Hippocampal formation (tissue), 2 donors: Measurements from ENCODE around the gene KIF20B.
A peak's percentile ranks its signal among the peaks of the same experiment; 100 is the strongest.
"Not testable (repeated sequence)": the region's sequence is repeated elsewhere in the genome, so short reads cannot be mapped to it uniquely, and the experiment has no call there.

Experiments
- DNase-seq, 2 donors: peaks; one replicate each; lab custom pipeline; 2025; lab: John Stamatoyannopoulos, UW

KIF20B gene

GRCh38 chr10:89783406-89783805 lies 82.0 kb downstream of the KIF20B start:
- DNase-seq, result no peak

DNA sequence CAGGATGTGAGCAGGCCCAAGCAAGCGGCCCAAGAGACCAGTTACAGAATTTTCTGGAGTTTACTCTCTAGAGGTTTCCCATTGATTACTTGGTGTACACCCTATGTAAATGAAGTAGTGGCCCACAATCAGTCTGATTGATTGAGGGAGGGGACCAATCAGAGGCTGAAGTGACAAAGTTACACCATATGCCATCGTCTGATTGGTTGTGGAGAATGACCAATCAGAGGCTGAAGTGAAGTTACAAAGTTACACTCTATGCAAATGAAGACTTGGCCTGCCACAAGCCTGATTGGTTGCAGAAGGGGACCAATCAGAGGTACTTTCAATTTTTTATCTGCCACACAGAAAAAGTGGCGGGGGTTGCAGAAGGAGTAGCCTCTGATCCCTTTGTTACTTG lies 83.7 kb downstream of the KIF20B start:
- no peak for DNase-seq

DNA sequence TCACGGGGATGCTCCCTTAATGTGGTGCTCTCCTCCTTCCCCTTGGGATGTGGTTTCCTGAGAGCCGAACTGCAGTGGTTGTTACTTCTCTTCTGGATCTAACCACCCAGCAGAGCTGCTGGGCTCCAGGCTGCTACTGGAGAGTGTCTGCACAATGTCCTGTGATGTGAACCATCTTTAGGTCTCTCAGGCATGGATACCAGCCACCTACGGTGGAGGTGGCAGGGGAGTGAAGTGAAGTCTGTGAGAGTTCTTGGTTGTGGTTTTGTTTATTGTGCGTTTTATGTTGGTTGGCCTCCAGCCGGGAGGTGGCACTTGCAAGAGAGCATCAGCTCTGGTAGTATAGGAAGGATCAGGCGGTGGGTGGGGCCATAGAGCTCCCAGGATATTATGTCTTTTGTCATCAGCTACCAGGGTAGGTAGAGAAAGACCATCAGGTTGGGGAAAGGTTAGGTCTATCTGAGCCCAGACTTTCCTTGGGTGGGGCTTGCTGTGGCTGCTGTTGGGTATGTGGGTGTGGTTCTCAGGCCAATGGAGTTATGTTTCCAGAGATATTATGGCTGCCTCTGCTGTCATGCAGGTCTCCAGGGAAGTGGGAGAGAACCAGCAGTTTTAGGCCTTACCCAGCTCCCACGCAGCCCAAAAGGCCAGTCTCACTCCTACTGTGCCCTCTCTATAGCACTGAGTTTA lies 87.9 kb downstream of the KIF20B start:
- DNase-seq, result no peak

GRCh38 chr10:89792187-89792586 lies 90.8 kb downstream of the KIF20B start:
- no peak for DNase-seq

DNA sequence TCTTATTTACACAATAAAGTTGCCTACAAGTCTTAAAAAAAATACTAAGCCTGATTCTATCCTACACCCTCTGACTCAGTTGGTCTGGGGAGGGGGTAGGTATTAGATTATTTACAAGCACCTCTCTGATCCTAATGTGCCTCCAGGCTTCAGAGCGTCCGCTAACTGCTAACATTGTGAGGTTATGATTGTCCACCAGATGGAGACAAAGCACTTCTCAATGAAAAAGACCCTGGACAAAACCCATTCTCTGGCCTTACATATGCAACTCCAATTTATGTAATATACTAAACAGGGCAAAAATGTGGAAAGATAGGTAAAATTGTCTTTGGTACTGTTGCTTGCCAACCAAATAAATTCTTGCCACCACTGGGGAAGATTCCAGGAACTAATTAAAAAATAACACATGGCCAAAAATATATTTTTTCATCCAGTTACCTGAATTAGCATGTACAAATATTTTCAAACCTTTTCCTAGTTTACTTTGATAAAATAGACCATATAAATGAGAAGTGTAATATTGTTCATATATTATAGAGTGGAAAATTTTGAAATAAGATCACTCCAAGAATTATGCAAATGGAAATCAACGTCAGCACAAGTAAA lies 92.4 kb downstream of the KIF20B start:
- DNase-seq, result peak; percentile 12 to 85

DNA sequence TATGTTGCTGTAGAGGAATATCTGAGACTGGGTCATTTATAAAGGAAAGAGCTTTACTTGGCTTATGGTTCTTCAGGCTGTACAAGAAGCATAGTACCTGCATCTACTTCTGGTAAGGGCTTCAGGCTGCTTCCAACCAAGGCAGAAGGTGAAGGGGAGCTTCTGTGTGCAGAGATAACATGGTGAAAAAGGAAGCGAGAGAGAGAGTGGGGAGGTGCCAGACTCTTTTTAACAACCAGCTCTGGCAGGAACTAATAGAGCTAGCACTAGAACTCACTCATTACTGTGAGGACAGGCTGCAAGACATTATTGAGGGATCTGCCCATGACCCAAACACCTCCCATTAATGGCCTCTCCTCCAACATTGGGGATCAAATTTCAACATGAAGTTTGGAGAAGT lies 94.5 kb downstream of the KIF20B start:
- DNase-seq, result no peak

- DNase-seq, result no peak
Measured at GRCh38 chr10:89798092-89798491, 96.7 kb downstream of the KIF20B start.

DNA sequence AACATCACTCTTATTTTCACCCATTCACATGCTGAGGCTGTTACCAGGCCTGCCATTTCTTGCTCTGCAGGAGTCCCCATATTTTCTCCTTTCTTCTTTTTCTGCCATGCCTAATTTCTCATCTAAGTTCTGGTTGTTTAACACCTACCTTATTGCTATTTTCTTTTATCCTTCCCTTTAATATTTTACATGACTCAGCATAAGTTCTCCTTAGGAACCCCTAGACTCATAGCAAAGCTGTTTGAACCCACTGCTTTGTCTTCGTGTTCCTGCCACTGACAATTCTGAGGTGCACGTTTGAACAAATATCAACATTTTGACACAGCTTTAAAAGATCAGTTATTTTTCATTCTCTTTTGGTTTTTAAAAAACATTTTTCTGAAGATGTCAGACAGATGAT lies 98.2 kb downstream of the KIF20B start:
- DNase-seq, result no peak

DNA sequence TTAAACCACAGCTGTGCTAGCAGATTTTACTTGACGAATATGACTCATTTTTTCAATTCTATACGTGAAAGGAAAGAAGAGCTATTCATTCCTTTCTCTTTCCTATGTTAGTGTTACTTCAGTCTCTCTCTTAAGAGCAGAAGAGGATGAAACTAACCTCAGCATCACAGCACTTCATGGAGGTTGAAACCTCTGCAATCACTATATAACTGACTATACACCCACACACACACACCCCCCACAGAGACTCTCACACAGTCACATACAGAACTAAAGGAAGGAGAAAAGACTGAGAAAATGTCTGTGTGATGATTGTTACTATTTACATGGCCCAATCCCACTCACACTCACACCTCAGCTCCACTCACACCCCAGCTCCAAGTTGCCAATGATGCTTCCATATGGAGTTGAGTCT lies 104.2 kb downstream of the KIF20B start:
- DNase-seq, result no peak

DNA sequence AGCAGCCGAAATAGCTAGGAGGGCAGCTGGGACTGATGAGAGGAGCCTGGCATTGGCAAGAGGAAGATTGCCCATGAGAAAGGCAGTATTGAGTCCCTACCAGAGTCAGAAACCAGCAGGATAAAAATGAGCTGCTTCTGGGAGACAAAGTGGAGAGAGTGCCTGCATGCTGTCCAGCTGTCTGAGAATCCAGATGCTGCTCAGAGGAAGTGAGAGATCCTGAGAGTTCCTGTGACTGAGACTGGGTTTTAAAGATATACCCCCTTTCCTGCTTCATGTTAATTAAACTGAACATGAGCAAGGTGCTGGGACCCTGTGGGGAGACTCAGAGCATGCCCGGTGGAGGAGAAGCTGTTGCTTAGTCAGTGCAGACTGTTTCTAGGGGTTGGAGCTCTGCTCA lies 107.5 kb downstream of the KIF20B start:
- no peak for DNase-seq

- DNase-seq, result no peak
Measured at GRCh38 chr10:89809766-89810165, 108.4 kb downstream of the KIF20B start.

DNA sequence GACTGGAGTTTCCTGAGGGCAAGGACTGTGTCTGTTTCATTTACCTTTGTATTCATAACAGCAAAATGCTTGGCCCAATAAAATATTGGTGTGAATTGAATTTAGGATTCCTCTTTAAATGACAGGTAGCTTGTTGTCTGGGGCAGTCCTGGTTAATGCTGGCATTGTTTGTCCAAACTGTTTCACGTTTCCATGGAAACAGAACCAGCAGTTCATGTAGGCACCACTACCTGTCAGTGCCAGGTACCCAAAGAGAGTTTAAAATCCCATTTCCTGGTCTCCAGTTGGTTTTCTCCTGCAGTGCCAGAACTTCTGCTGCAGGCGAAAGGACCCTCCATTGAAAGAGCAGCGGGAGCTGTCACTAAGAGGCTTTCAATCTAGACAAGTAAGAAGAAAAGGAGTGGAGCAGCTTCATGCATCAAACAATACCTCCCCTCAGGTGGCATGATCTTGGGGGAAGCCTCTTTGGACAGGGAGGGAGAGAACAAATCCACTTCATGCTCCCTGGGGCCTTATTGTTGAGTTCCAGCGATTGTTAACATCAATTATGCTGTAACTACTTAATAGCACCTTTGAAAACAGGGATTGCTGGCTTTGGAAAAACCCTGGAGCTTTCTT lies 109.6 kb downstream of the KIF20B start:
- no peak for DNase-seq

GRCh38 chr10:89813546-89813945 lies 112.2 kb downstream of the KIF20B start:
- DNase-seq, result no peak

- DNase-seq, result no peak
Measured at GRCh38 chr10:89814278-89814677, 112.9 kb downstream of the KIF20B start.

DNA sequence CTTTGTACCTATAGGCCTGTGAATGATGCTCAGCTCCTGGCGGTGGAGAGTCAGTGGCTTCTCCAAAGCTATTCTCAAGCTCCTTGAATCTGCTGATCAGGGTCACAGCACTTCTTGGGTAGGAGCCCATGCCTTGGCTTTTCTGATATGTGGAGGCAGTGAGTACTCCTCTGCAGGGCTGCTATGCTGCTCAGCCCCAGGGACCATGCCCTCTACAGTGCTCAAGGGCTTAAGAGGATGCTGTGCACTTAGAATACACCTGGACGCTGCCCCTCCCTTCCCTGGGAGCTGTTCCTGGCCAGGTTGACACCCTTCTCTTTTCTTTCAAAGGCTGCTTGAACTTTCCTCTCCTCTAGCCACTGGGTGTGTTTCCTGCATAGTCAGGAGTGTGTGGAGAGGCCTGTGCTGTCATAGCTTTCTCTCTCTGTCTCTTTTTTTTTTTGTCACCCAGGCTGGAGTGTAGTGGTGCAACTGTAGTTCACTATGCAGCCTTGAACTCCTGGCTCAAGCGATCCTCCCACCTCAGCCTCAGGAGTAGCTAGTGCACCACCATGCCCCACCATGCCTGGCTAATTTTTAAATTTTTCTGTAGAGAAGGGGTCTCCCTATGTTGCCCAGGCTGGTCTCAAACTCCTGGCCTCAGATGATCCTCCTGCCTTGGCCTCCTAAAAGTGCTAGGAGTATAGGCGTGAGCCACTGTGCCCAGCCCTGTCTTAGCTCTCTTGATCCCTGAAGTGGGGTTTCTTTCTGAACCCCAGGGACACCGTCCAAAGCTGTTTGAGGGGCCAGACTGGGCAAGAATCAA lies 113.9 kb downstream of the KIF20B start:
- DNase-seq, result no peak

DNA sequence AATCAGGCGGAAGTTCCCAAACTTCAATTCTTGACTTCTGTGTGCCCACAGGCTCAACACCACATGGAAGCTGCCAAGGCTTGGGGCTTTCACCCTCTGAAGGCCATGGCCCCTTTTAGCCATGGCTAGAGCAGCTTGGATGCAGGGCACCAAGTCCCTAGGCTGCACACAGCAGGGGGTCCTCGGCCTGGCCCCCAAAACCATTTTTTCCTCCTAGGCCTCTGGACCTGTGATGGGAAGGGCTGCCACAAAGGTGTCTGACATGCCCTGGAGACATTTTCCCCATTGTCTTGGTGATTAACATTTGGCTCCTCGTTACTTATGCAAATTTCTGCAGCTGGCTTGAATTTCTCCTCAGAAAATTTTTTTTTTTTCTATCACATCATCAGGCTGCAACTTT lies 117.6 kb downstream of the KIF20B start:
- not testable (repeated sequence) for DNase-seq
